Measurements from ENCODE around the gene MYBBP1A. TPM values are rescaled to one million over a fixed set of nuclear protein-coding genes. Genes with fewer than 3 reads are reported as not detected.

Gene MYBBP1A
- total RNA-seq, 3 donors from 2014 or later (not counting 1 experiment from before 2014, with no cell fraction given), result 50.5 to 58.1 (median 52.7) TPM

- DNase-seq, result no peak
- no peak for TF ChIP-seq CTCF (IDR thresholded peaks at IDR 0.05)
These were observed 65.0 kb downstream of the MYBBP1A start for GRCh38 chr17:4490109-4490591.

GRCh38 chr17:4488989-4489595 lies 66.1 kb downstream of the MYBBP1A start:
- no peaks in the 10 kb centered on the region for H3K36me3 Mint-ChIP-seq
- intact Hi-C loops (cut with micrococcal nuclease), result no loop called here
- no peak overlapping the region for H3K27ac Mint-ChIP-seq
- H3K9me3 ChIP-seq (ENCODE audit: control insufficient read depth, insufficient read depth, low read length), result no peaks in the 10 kb centered on the region
- H3K4me1 ChIP-seq (ENCODE audit: control insufficient read depth, insufficient read depth, low read length), result peaks cover 27% of the 10 kb centered on the region
- H3K36me3 ChIP-seq (ENCODE audit: control insufficient read depth, insufficient read depth, low read length), result peaks cover 4% of the 10 kb centered on the region
- DNase-seq (no peak), ATAC-seq (no peak)
- no peaks in the 10 kb centered on the region for H3K27me3 ChIP-seq (ENCODE audit: control insufficient read depth, insufficient read depth, low read length)
- no peaks in the 10 kb centered on the region for H3K9me3 Mint-ChIP-seq
- WGBS (ENCODE audit: insufficient coverage), result 93% methylated on average over 15 of the region's 15 CpGs
- no peak for TF ChIP-seq CTCF (IDR thresholded peaks at IDR 0.05)
- H3K4me3 Mint-ChIP-seq, result no peak overlapping the region
- H3K4me3 ChIP-seq (ENCODE audit: low read length), result no peak overlapping the region
- peaks cover 0 to 6% of the 10 kb centered on the region in 2 donors for H3K27me3 Mint-ChIP-seq (ENCODE audit: low read depth in 2 of 2)
- H3K4me1 Mint-ChIP-seq, result peaks cover 23 to 27% of the 10 kb centered on the region in 2 donors
- H3K27ac ChIP-seq (ENCODE audit: low read length), result no peak overlapping the region

More at GRCh38 chr17:4490109-4490591, 65.0 kb downstream of the MYBBP1A start:
- Histone ChIP-seq H3K9me3 (ENCODE audit: control insufficient read depth, insufficient read depth, low read length) (no peaks in the 10 kb centered on the region), H3K4me1 (ENCODE audit: control insufficient read depth, insufficient read depth, low read length) (peaks cover 21% of the 10 kb centered on the region), H3K36me3 (ENCODE audit: control insufficient read depth, insufficient read depth, low read length) (no peaks in the 10 kb centered on the region), H3K27me3 (ENCODE audit: control insufficient read depth, insufficient read depth, low read length) (no peaks in the 10 kb centered on the region), H3K4me3 (ENCODE audit: low read length) (no peak overlapping the region), H3K27ac (ENCODE audit: low read length) (no peak overlapping the region)
- intact Hi-C loops (cut with micrococcal nuclease), result no loop called here
- ATAC-seq, result no peak
- H3K27ac Mint-ChIP-seq, result no peak overlapping the region
- peaks cover 18 to 21% of the 10 kb centered on the region in 2 donors for H3K4me1 Mint-ChIP-seq
- H3K9me3 Mint-ChIP-seq, result no peaks in the 10 kb centered on the region
- WGBS (ENCODE audit: insufficient coverage), result 88% methylated on average over 9 of the region's 9 CpGs
- no peak overlapping the region for H3K4me3 Mint-ChIP-seq
- H3K36me3 Mint-ChIP-seq, result no peaks in the 10 kb centered on the region
- peaks cover 0 to 6% of the 10 kb centered on the region in 2 donors for H3K27me3 Mint-ChIP-seq (ENCODE audit: low read depth in 2 of 2)

Other genes with a start within 250 kb of the MYBBP1A start
- 10 to 100 TPM; 58.2 to 76.4 (median 64.7) TPM for gene UBE2G1, start 188.7 kb downstream of the MYBBP1A start, total RNA-seq
- 1 to 10 TPM; 1.2 to 2.1 (median 1.9) TPM for gene SPNS3, start 121.4 kb downstream of the MYBBP1A start, total RNA-seq
- gene SPNS2, start 56.5 kb downstream of the MYBBP1A start, total RNA-seq, result under 1 TPM; 0.28 to 0.93 (median 0.43) TPM
- not detected for gene GGT6, start 5.2 kb upstream of the MYBBP1A start, total RNA-seq
- gene SMTNL2, start 29.1 kb upstream of the MYBBP1A start, total RNA-seq, result not detected
- not detected for gene ALOX15, start 86.3 kb upstream of the MYBBP1A start, total RNA-seq
- gene PELP1, start 148.8 kb upstream of the MYBBP1A start, total RNA-seq, result 10 to 100 TPM; 32.3 to 45.8 (median 43.5) TPM
- 100 to 1,000 TPM; 314 to 374 (median 335) TPM for gene ARRB2, start 155.2 kb upstream of the MYBBP1A start, total RNA-seq
- gene MED11, start 176.0 kb upstream of the MYBBP1A start, total RNA-seq, result 10 to 100 TPM in 2 of 3 donors, 1 to 10 TPM in 1; 9.1 to 15.0 (median 10.5) TPM
- gene ZMYND15, start 184.4 kb upstream of the MYBBP1A start, total RNA-seq, result 1 to 10 TPM in 1 of 3 donors, under 1 TPM in 2; 0.52 to 3.5 (median 0.93) TPM
- gene CXCL16, start 184.5 kb upstream of the MYBBP1A start, total RNA-seq, result 10 to 100 TPM in 2 of 3 donors, 1 to 10 TPM in 1; 4.0 to 31.8 (median 16.0) TPM
- not detected for gene TM4SF5, start 216.5 kb upstream of the MYBBP1A start, total RNA-seq
- gene VMO1, start 231.0 kb upstream of the MYBBP1A start, total RNA-seq, result 1 to 10 TPM; 1.2 to 4.8 (median 1.3) TPM
- gene GLTPD2, start 233.6 kb upstream of the MYBBP1A start, total RNA-seq, result not detected
- 10 to 100 TPM; 69.4 to 79.3 (median 70.0) TPM for gene PSMB6, start 240.8 kb upstream of the MYBBP1A start, total RNA-seq

Data from natural killer cell (primary cell).